ENCODE data around the gene QSOX2.

Gene QSOX2

DNA sequence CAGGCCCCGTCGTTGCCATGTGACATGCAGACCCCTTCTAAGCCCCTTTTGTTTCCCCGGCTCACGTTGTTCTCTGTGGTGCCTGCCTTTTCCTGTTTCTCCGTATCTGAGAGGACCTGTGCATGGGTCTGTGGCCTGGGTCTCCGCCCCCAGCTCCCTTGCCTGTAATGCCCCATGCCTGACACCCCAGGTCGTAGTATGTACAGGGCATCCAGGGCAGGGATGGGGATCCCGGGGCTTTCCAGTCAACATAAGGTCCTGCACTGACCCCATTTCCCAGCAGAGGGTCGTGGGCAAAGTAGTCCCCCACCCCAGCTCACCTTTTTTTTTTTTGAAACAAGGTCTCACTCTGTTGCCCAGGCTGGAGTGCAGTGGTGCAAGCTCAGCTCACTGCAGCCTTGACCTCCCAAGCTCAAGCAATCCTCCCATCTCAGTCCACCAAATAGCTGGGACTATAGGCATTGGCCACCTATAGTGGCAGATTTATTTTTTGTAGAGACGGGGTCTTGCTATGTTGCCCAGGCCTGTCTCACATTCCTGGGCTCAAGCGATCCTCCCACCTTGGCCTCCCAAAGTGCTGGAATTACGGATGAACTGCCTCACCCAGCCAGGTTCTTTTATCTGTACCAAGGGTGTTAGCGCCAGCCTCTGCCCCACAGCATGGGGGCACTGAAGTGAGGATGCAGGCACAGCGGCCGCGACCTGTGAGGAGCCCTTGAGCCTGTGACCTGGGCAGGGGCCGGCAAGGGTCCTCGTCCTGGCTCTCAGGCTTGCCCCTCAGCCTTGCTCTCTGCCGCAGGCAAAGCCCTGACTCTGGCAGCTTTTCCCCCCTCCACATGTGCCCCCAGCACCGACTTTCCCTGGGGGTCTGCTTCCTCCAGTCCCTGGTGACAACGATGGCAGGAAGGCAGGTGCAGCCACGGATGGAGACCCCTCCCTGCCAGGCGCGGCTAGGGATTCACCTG is 19.1 kb upstream of the QSOX2 start:
- no peak for DNase-seq

DNA sequence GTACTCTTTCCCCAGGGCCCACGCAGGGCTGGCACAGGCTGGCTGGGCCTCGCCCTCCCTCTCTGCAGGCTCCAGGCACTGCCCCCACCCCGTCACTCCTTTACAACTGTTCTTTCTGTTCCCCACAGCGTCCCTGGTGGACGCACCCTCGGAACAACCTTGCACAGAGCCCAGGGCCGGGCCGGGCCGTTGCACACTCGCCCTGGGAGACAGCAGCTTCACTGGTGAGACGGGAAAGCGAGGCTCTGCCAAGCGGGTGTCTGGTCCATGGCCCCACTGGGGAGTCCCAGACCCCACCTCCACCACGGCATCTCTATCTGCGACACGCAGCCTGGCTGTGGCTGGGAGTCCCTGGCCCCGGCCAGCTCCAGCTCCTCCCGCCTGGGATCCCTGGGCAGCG is 18.4 kb upstream of the QSOX2 start:
- no peak for DNase-seq

- no peak for DNase-seq
These were observed 17.1 kb upstream of the QSOX2 start for GRCh38 chr9:136262671-136263178.

- no peak for DNase-seq
These were observed 16.2 kb upstream of the QSOX2 start for GRCh38 chr9:136261686-136262430.

DNA sequence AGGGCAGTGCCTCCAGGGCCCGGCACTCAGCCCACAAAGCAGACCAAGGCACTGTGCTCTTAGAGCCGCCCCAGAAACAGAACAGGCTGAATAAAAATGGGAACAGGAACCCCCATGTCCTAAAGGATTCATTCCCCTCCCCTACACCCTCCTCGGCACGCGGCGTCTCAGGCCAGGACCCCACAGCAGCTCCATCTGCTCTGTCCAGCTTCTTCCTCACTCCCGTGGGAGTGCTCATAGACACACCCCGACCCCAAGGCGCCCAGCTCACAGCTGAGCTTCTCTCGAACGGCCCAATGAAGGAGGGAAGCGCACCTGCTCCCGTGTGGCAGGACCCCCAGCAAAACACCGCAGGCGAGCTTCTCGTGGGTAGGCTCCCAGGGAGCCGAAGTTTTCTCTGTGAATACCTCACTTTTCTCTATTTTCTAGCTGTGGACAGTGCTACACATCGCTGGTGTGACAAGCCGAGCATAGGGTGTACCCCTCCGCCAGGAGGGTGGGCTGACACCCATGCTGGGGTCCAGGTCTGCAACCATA is 15.4 kb upstream of the QSOX2 start:
- no peak for DNase-seq

DNA sequence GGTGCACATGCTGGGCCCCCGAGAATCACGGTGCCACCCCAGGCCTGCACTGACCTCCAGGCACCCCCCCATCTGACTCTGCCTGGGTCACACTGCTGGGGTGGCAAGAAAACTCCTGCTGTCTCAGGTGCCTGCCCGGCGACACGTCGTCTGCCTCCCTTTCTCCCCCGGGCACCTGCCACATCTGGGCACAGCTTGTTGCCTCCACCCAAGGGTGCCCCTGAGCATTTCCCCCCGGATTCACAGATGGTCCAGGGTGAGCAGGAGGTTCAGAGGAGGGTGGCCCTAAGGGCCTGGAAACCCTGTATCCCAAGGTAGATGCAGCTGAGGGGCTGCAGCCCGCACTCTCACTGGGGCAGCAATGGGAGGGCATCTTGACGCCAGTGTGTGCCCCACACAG is 14.9 kb upstream of the QSOX2 start:
- DNase-seq = no peak

DNA sequence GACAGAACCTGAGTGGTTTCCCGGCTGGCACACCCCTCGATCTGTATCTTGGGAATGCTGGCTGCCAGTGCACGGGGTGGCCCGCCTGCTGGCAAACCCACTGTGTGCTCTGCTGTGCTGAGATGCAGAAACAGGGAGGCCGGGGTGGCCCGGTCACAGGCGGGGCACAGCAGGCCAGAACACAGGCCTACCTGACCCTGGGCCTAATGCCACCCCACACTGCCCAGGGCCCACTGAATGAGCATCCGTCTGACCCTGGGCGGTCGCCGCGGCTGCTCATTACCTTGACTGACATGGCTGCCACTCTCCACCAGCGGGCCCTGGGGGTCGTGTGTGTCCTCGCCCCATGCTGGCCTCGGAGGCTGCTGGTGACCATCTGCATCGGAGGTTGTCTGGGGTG is 14.2 kb upstream of the QSOX2 start:
- no peak for DNase-seq

- DNase-seq = no peak
These were observed 13.9 kb upstream of the QSOX2 start for GRCh38 chr9:136259517-136259813.

DNA sequence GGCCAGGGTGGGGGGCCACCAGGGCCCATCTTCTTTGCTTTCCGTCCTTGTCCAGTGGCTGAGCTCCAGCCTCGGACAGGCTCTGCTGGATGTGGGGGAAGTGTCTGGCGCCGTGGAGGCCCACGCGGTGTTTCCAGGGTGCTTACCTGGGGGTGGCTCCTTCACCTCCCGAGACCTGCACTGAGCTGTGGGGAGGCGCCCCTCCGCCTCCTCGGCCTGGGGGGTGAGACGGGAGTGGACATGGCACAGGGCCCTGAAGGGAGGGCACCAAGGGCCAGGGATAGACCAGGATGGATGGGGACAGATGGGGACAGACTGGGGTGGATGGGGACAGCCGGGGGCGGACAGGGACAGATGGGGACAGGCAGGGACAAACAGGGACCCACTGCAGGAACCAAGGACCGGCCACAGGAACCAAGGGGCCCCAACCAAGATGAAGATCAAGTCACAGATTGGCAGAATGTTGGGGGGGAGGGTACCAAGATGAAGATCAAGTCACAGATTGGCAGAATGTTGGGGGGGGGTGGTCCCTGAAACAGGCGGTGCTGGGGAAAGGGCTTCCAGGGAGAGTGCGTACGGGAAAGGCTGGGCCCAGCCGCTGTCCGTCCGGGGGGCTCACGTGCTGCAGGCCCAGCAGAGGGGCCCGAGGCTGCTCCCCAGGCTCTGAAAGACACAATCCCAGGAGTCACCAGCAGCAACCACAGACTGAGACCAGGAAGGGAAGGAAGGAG is 13.3 kb upstream of the QSOX2 start:
- no peak for DNase-seq

GRCh38 chr9:136258299-136258625 is 12.7 kb upstream of the QSOX2 start:
- DNase-seq = no peak

- DNase-seq = no peak
These were observed 12.0 kb upstream of the QSOX2 start for GRCh38 chr9:136257381-136258298.

DNA sequence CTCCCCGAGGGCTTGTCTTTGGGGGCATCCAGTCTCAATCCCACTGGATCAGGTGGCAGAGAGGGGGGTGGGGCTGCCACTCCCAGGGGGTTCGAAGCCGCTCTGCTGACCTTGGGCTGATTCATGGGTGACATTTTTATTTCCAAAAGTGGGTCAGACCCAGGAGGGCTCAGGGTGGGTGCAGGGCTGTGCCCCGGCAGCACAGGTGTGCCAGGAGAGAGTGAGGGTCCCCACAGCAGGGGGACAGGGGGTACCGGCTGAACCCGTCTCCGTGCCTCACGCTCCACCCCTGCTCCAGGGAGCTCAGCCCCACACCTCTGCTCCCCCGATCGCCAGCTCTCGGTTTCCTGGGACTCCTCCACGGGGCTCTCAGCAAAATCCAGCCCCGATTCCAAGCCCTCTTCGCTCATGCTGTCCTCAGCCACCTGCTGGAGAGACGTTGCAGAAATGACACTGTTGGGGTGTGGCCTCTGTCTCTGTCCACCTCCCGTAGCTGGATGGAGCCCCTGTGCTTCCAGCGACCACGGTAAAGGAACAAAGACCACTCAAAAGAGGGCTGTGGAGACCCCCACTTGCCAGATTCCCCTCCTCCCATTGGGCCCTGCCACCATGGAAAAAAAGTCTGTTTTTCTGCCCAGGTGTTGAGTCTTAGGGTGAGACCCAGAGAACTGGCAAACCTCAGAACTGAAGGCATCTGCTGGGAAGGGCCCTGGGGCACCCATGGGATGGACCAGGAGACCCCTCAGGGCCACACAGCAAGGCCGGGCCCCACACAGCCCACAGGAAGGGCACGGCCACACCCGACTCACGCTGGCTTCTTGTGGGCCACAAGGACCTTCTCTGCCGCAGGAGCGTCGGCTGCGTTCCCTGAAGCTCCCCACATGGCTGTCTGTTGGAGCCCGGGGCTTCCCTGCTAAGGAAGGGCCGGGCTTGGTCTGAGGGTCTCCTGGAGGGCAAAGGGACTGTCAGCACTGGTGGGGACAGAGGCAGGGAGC is 10.6 kb upstream of the QSOX2 start:
- DNase-seq = no peak

- DNase-seq = peak; percentile 44 to 67 (median 57)
These were observed 9.5 kb upstream of the QSOX2 start for GRCh38 chr9:136255166-136255538.

- no peak for DNase-seq
These were observed 9.0 kb upstream of the QSOX2 start for GRCh38 chr9:136254381-136255165.

DNA sequence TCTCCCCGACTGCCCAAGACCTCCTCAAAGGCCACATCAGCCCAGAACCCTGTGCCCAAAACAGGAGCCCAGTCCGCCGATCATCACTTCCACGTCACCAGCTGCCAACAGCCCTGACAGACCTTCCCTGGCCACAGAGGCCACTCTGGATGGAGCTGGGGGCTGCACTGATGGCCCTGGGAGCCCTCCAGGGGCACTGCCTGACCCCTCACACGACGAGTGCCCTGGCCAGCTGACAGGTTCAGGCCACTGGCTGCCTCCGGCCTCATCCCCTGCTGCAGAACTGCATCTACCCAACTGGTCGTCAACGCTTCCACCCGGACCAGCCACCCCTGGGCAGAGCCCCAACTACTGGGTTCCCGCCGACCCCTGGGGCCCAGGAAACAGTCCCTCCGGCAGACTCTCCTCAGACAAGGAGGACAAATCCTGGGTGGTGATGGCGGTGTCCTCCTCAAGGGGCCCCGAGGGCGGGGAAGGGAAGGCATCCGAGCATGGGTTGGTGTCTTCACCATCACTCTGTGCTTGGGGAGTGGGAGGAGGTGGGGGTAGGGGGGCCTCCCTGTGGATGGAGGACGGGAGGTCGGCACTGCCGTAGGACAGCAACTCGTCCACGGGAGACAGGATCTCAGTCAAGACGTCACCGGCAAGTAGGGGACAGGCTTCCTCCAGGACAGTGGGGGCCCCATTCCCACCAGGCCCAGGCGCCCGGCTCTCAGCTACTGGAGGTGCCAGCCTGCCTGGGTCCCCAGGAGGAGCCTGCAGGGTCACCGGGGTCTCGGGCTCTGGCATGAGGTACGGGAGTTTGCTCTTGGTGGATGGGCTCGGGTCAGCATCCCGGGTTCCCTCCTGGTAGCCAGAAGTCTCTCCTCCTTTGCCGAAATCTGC is 7.9 kb upstream of the QSOX2 start:
- no peak for DNase-seq

DNA sequence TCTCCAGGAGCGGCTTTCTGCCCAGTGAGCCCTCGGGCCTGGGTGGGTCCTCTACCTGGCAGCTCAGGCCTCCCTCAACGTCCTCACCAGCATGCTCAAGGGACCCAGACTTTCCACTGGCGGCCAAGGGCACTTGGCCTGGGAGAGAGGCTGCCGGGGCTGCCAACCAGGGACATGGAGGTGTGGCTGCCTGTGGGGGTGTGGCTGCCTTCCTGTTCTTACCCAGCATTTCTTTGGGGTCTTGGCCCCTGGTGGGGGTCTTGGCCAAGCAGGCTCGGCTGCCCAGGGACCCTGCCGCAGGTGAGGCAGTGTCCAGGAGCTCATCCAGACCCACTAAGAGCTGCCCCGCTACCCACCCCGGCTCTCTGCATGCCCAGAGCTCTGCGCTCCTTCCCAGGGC is 7.2 kb upstream of the QSOX2 start:
- DNase-seq = no peak

DNA sequence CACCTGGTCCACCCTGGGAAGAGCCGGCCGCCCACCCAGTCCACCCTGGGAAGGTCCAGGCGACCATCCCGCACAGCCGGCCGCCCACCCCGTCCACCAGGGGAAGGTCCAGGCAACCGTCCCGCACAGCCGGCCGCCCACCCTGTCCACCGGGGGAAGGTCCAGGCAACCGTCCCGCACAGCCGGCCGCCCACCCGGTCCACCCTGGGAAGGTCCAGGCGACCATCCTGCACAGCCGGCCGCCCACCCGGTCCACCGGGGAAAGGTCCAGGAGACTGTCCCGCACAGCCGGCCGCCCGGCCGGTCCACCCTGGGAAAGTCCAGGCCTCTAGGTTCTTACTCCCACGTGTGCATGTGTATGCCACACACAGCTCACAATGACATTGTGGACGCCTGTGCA is 6.7 kb upstream of the QSOX2 start:
- DNase-seq = no peak

GRCh38 chr9:136251264-136252115 is 5.9 kb upstream of the QSOX2 start:
- peak in 1 of 3 donors; percentile 24 for DNase-seq
